Suprapubic skin (tissue), 4 donors: ENCODE measurements around the gene SND1. TPM values are rescaled to one million over a fixed set of nuclear protein-coding genes. Genes with fewer than 3 reads are reported as not detected.

Source experiments
- DNase-seq, 2 donors: peaks; one replicate each; pipeline ENCODE4 v3.0.0-alpha.2; 2019; ENCODE audit warnings: low spot score in 2 of 2
- H3K27ac ChIP-seq: fragments of 200-600 bp; sonication (generic); one replicate; pipeline ENCODE4 v1.5.1; 2019
- H3K27me3 ChIP-seq: fragments of 200-600 bp; sonication (generic); one replicate; pipeline ENCODE4 v1.5.1; 2019
- H3K36me3 ChIP-seq: fragments of 200-600 bp; sonication (generic); one replicate; pipeline ENCODE4 v1.5.1; 2019
- H3K4me1 ChIP-seq: fragments of 200-600 bp; sonication (generic); one replicate; pipeline ENCODE4 v1.5.1; 2019
- H3K4me3 ChIP-seq: fragments of 200-600 bp; sonication (generic); one replicate; pipeline ENCODE4 v1.5.1; 2019; ENCODE audit warnings: mild to moderate bottlenecking
- H3K9me3 ChIP-seq: fragments of 200-600 bp; sonication (generic); one replicate; pipeline ENCODE4 v1.5.1; 2019
- EP300 ChIP-seq: sonication (generic); formaldehyde crosslinking; IDR thresholded peaks from one replicate; pipeline ENCODE4 v1.6.1; 2017; ENCODE audit warnings: antibody characterized with exemption
- POLR2A ChIP-seq, 2 donors: fragments of 450-650 bp; IDR thresholded peaks; one replicate each; pipeline ENCODE4 v1.6.1; 2017; ENCODE audit warnings: antibody characterized with exemption in 2 of 2, mild to moderate bottlenecking in 2 of 2, moderate library complexity in 2 of 2
- POLR2AphosphoS5 ChIP-seq, 3 donors: sonication (generic); formaldehyde crosslinking; IDR thresholded peaks; one replicate each; pipeline ENCODE4 v1.6.1; 2017; ENCODE audit warnings: antibody characterized with exemption in 3 of 3
- WGBS: methylation state at CpG from one replicate; pipeline ENCODE4 v1.1.5; 2018; 5-methylcytosine and 5-hydroxymethylcytosine counted together
- total RNA-seq, 4 donors: library from RNA; depleted of rRNA; stranded (reverse); fragments of >200 nt; gene quantifications; one replicate each; pipeline ENCODE4 v1.1.0, GENCODE V29; 2016
- TF ChIP-seq, protein P1 (sequence below), 2 donors: fragments of 200-600 bp in 1 of 2; fragments of 450-650 bp in 1 of 2; sonication (generic) in 1 of 2; IDR thresholded peaks; one replicate each; pipeline ENCODE4 v1.5.1; 2016 to 2019; ENCODE audit warnings: antibody characterized with exemption in 2 of 2, mild to moderate bottlenecking in 1 of 2, moderate library complexity in 1 of 2

The SND1 gene
- total RNA-seq, 4 donors from 2014 or later, result 72.2 to 99.8 (median 77.2) TPM

DNA sequence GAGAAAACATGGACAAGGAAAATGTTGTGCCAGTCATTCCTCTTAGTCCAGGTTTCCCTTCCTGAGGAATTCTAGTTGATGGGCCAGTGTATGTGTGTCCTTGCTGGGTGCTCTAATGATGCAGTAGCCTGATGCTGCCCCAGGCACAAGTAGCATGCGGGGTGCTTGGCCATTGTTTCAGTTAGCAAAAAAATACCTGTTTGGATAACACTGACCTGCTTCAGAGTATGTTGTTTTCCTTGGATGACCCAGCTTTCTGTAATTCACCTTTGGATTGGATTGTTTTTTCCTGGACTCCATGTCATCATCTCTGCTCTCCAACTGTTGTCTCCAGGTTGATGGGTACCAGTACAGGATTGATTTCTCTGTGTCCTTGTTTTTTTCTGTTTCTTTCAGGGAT, 169.2 kb downstream of the SND1 start:
- DNase-seq, result no peak
- Histone ChIP-seq H3K4me3 (no peak overlapping the region), H3K9me3 (no peaks in the 10 kb centered on the region), H3K4me1 (peaks cover 6% of the 10 kb centered on the region), H3K27me3 (no peaks in the 10 kb centered on the region), H3K36me3 (no peaks in the 10 kb centered on the region), H3K27ac (no peak overlapping the region)
- WGBS, result 96% methylated on average over 1 of the region's 1 CpG
- no peak for TF ChIP-seq POLR2A (IDR thresholded peaks at IDR 0.05)
- TF ChIP-seq POLR2AphosphoS5 (IDR thresholded peaks at IDR 0.05), result no peak
- no peak for TF ChIP-seq EP300
- TF ChIP-seq, protein P1, sequence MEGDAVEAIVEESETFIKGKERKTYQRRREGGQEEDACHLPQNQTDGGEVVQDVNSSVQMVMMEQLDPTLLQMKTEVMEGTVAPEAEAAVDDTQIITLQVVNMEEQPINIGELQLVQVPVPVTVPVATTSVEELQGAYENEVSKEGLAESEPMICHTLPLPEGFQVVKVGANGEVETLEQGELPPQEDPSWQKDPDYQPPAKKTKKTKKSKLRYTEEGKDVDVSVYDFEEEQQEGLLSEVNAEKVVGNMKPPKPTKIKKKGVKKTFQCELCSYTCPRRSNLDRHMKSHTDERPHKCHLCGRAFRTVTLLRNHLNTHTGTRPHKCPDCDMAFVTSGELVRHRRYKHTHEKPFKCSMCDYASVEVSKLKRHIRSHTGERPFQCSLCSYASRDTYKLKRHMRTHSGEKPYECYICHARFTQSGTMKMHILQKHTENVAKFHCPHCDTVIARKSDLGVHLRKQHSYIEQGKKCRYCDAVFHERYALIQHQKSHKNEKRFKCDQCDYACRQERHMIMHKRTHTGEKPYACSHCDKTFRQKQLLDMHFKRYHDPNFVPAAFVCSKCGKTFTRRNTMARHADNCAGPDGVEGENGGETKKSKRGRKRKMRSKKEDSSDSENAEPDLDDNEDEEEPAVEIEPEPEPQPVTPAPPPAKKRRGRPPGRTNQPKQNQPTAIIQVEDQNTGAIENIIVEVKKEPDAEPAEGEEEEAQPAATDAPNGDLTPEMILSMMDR (IDR thresholded peaks at IDR 0.05), result no peak

DNA sequence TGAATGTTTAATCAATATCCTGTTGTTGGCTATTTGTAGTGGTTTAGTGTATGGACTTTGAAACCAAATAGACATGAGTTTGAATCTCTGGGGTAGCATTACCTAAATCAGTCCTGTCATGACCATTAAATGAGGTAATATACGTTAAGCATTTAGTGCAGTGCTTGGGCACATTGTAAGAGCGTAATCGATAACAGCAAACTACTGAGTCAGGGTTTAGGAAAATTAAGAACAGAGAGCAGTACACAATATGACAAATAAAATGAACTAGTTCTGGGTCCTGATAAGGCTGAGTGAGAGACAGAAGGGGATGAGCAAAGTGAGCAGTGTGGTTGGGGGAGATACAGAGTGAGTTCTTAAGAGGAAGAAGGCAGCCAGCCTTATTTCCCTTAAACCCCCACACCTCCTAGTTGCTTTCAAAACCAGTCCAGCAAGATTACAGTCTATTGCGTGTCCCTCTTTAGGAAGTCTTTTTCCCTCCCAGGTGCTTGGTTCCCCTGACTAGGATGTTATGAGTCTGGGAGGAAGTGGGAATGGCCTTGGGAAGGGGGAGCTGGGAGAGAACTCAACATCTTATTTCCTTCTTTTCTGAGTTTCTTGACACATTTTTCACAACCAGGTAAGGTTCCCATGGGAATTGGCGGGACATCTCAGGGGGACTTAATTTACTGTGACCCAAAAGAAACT, 171.0 kb downstream of the SND1 start:
- 81% methylated on average over 5 of the region's 5 CpGs for WGBS
- TF ChIP-seq, protein P1 (IDR thresholded peaks at IDR 0.05), result no peak
- no peak for TF ChIP-seq POLR2AphosphoS5 (IDR thresholded peaks at IDR 0.05)
- no peaks in the 10 kb centered on the region for H3K27me3 ChIP-seq
- H3K4me3 ChIP-seq, result no peak overlapping the region
- peaks cover 5% of the 10 kb centered on the region for H3K4me1 ChIP-seq
- H3K9me3 ChIP-seq, result no peaks in the 10 kb centered on the region
- no peak overlapping the region for H3K27ac ChIP-seq
- H3K36me3 ChIP-seq, result no peaks in the 10 kb centered on the region
- no peak for DNase-seq

DNA sequence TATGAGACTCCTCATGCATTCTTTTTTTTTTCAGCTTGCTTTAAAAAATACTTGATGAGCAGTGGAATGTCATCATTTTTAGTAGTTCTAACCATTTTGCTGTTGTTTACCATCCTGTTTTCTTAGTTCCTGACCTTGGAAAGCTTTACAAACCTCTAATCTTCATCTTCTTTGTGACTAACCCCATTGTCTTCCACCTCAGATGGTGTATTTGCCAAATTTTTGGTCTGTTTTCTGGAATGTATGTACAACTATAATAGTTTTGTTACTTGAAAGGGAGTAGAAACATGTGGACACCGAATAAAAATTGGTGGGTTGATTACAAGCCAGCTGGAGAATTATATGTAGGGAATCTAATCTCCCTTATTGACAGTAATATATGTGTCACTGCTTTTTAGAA, 172.7 kb downstream of the SND1 start:
- Histone ChIP-seq H3K9me3 (no peaks in the 10 kb centered on the region), H3K27ac (no peak overlapping the region), H3K4me1 (peaks cover 5% of the 10 kb centered on the region), H3K36me3 (no peaks in the 10 kb centered on the region), H3K27me3 (no peaks in the 10 kb centered on the region), H3K4me3 (no peak overlapping the region)
- WGBS, result 35% methylated on average over 1 of the region's 1 CpG
- DNase-seq, result no peak
- TF ChIP-seq, protein P1 (IDR thresholded peaks at IDR 0.05), result no peak
- TF ChIP-seq POLR2A (IDR thresholded peaks at IDR 0.05) (no peak), EP300 (no peak), POLR2AphosphoS5 (IDR thresholded peaks at IDR 0.05) (no peak)

DNA sequence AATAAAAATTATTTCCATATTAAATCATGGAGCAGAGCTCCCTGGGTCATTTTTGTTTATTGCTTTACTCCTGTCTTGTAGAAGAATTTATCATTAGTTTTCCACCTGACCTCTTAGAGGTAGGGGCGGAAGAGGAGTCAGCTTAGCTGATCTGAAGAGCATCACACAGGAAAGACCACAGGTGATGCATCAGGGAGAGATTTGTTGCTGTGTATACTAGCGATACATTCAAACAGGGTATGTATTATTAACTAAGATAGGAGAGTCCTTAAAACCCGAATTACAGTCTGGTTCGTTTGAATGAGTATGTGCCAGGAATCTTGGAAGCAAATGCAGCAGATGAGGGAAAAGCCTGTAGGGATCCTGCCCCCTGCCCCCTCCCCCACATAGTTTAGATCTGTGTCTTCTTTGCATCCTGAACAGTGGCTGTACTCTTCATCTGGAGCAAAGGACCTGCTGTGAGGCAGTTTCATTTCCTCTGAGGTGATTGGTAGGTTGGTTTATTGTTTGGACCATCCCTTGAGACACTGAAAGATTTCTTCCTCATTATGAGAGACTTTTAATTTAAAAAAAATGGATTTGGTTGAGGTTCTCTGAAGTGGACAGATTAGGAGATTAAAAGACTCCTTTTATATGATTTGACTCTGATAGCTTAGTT, 177.0 kb downstream of the SND1 start:
- no peaks in the 10 kb centered on the region for H3K36me3 ChIP-seq
- no peaks in the 10 kb centered on the region for H3K9me3 ChIP-seq
- H3K4me1 ChIP-seq, result peaks cover 5% of the 10 kb centered on the region
- TF ChIP-seq EP300 (no peak), POLR2AphosphoS5 (IDR thresholded peaks at IDR 0.05) (no peak), POLR2A (IDR thresholded peaks at IDR 0.05) (no peak)
- TF ChIP-seq, protein P1 (IDR thresholded peaks at IDR 0.05), result no peak
- H3K27me3 ChIP-seq, result no peaks in the 10 kb centered on the region
- no peak overlapping the region for H3K4me3 ChIP-seq
- DNase-seq, result no peak
- 84% methylated on average over 4 of the region's 4 CpGs for WGBS
- H3K27ac ChIP-seq, result no peak overlapping the region

DNA sequence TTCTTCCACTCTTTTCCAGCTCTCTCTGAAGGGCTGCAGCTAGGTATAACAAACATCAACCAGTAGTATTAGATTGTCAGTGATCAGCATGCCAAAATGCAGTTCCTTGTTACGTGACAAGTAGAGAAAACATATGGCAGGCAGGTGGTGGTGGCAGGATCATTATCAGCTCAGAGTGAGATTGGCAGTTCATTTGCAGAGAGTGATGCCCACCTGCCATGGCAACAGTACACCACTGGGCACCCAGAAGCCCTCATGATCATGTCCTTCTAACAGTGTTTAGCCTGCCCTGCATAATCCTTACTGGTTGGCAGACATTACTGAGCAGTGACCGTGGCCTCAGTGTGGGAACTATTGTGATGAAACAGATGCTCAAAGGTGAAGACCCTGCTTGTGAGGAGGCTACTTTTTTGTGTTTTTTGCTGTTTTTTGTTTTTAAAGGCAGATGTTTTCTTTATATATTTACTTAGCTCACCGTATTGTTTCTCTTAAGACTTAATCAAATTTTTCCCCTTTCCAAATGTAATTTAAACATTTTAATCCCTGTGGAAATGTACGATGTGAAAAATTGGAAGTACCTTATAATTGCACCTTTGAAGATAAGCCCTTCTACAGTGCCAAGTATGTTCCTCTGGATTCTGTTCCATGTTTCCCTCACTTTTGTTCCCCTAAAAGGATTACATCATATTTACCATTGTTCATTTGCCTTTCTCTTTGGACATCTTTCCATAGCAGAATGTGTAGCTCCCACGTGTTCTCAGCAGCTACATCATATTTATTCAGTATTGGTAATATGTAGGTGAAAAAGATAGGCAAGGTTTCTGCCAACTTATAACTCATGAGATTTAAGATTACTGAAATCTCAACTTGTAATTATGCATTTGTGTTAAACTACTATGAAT, 179.6 kb downstream of the SND1 start:
- H3K4me3 ChIP-seq, result no peak overlapping the region
- peaks cover 5% of the 10 kb centered on the region for H3K4me1 ChIP-seq
- no peak overlapping the region for H3K27ac ChIP-seq
- no peaks in the 10 kb centered on the region for H3K36me3 ChIP-seq
- DNase-seq, result no peak
- no peaks in the 10 kb centered on the region for H3K9me3 ChIP-seq
- no peaks in the 10 kb centered on the region for H3K27me3 ChIP-seq
- TF ChIP-seq POLR2AphosphoS5 (IDR thresholded peaks at IDR 0.05) (no peak), POLR2A (IDR thresholded peaks at IDR 0.05) (no peak), EP300 (no peak)
- TF ChIP-seq, protein P1 (IDR thresholded peaks at IDR 0.05), result no peak
- WGBS, result 79% methylated on average over 5 of the region's 5 CpGs
